ENCODE data around the gene ZSWIM6. TPM values are rescaled to one million over a fixed set of nuclear protein-coding genes. Genes with fewer than 3 reads are reported as not detected.

ZSWIM6 gene
- total RNA-seq, 1 donor: 6.9 TPM

- DNase-seq (ENCODE audit: low read depth): no peak
- no peak for TF ChIP-seq CTCF (IDR thresholded peaks at IDR 0.05; ENCODE audit: insufficient read depth, low read length)
These were observed 97.8 kb downstream of the ZSWIM6 start for GRCh38 chr5:61429906-61430305.

GRCh38 chr5:61431923-61432620 is 100.0 kb downstream of the ZSWIM6 start:
- no peak for TF ChIP-seq CTCF (IDR thresholded peaks at IDR 0.05; ENCODE audit: insufficient read depth, low read length)
- H3K4me3 ChIP-seq (ENCODE audit: low read depth, low read length): no peak overlapping the region
- no peak for DNase-seq (ENCODE audit: low read depth)

More at GRCh38 chr5:61429906-61430305, 97.8 kb downstream of the ZSWIM6 start:
- H3K4me3 ChIP-seq (ENCODE audit: low read depth, low read length): no peak overlapping the region

GRCh38 chr5:61435368-61435767 is 103.3 kb downstream of the ZSWIM6 start:
- no peak for DNase-seq (ENCODE audit: low read depth)
- no peak overlapping the region for H3K4me3 ChIP-seq (ENCODE audit: low read depth, low read length)

GRCh38 chr5:61438298-61438970 is 106.4 kb downstream of the ZSWIM6 start:
- no peak for TF ChIP-seq CTCF (IDR thresholded peaks at IDR 0.05; ENCODE audit: insufficient read depth, low read length)
- DNase-seq (ENCODE audit: low read depth): no peak
- H3K4me3 ChIP-seq (ENCODE audit: low read depth, low read length): no peak overlapping the region

More at GRCh38 chr5:61435368-61435767, 103.3 kb downstream of the ZSWIM6 start:
- TF ChIP-seq CTCF (IDR thresholded peaks at IDR 0.05; ENCODE audit: insufficient read depth, low read length): no peak

GRCh38 chr5:61440086-61440485 is 108.0 kb downstream of the ZSWIM6 start:
- no peak overlapping the region for H3K4me3 ChIP-seq (ENCODE audit: low read depth, low read length)
- TF ChIP-seq CTCF (IDR thresholded peaks at IDR 0.05; ENCODE audit: insufficient read depth, low read length): no peak
- DNase-seq (ENCODE audit: low read depth): no peak

- DNase-seq (ENCODE audit: low read depth): no peak
- no peak overlapping the region for H3K4me3 ChIP-seq (ENCODE audit: low read depth, low read length)
- TF ChIP-seq CTCF (IDR thresholded peaks at IDR 0.05; ENCODE audit: insufficient read depth, low read length): no peak
These were observed 108.5 kb downstream of the ZSWIM6 start for GRCh38 chr5:61440596-61440995.
